SHP77 treated with DMSO at 0.1 percent for 48 hours (cell line): Measurements from ENCODE around the gene TSPAN3.

Source experiments
- DNase-seq: peaks from one replicate; lab custom pipeline; 2025; lab: John Stamatoyannopoulos, UW

The TSPAN3 gene

DNA sequence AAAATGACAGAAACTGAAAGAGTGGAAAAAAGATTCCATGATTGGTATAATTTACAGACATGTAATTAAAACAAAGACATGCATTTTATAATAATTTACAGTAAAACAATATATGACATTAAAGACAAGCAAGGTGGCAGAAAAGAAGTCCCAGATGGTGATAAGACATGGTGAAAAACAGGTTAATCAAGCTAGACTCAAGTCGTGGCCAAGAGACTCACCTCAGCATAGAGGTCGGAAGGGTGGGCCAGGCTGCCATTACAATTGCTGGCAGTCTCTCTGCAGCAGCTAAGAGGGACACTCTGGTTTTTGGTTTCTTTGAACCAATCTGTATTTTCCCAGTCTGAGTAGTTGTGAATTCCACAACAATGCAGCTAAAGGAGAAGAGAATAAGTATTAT, 18.4 kb downstream of the TSPAN3 start:
- no peak for DNase-seq

- no peak for DNase-seq
These were observed 22.6 kb downstream of the TSPAN3 start for GRCh38 chr15:77048135-77048876.

GRCh38 chr15:77046704-77047412, 24.1 kb downstream of the TSPAN3 start:
- DNase-seq: no peak

GRCh38 chr15:77045985-77046384, 24.9 kb downstream of the TSPAN3 start:
- DNase-seq: no peak

DNA sequence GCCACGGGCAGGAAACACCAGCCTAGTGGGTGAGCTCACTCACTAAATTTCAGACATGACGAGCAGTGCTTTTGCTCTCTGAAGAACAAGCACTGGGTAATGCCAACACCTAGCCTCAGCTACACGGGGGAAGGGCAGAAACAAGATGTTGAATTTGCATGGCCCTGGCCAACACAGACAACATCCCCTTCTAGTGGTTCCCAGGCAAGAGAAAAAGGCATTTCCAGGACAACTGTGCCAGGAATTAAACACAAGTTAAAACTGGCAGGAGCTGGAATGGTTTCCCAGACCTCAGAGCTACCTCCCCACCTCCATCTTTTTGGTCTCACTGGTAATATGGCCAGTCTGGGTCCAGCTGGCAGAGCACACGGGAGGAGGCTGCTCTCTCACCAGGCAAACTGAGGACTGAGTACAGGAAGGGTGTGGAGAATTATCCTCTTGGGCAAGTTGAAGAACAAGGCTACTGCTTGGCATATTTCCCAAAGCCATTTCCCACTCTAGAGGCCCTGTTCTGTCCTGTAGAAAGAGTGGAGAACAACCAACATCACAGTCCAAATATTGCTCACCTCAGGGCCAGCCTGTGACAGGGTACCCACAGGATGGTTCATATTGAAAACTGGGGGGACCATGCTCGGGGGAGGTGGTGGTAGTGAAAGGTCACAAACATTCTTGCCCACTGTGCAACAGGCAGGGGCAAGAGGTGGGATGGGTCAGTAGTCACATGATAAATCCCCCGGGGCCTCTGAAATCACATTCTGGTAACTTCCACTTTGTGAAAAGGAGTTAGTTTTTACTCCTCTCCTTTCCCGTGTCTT, 26.5 kb downstream of the TSPAN3 start:
- DNase-seq: no peak

GRCh38 chr15:77042955-77043920, 27.7 kb downstream of the TSPAN3 start:
- DNase-seq: no peak

GRCh38 chr15:77042245-77042919, 28.5 kb downstream of the TSPAN3 start:
- no peak for DNase-seq

GRCh38 chr15:77040673-77041072, 30.2 kb downstream of the TSPAN3 start:
- no peak for DNase-seq

- DNase-seq: no peak
These were observed 31.1 kb downstream of the TSPAN3 start for GRCh38 chr15:77039848-77040247.

DNA sequence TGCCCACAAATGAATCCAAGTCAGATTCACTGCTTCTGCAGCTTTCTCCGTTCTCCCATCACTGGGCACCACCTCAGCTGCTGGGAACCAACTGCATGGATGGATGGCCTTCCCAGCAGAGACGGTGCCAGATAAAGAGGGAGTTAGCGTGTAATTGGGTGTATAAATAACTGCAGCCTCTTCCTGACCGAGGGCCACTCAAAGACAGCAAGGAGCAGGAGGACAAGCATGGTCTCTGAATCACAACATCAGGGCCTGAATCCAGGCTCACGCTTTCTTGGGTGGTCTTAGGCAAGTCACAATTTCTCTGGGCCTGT, 31.7 kb downstream of the TSPAN3 start:
- no peak for DNase-seq

- DNase-seq: no peak
These were observed 32.3 kb downstream of the TSPAN3 start for GRCh38 chr15:77038312-77039216.

GRCh38 chr15:77037388-77038209, 33.3 kb downstream of the TSPAN3 start:
- DNase-seq: no peak

GRCh38 chr15:77036537-77037387, 34.1 kb downstream of the TSPAN3 start:
- DNase-seq: no peak

DNA sequence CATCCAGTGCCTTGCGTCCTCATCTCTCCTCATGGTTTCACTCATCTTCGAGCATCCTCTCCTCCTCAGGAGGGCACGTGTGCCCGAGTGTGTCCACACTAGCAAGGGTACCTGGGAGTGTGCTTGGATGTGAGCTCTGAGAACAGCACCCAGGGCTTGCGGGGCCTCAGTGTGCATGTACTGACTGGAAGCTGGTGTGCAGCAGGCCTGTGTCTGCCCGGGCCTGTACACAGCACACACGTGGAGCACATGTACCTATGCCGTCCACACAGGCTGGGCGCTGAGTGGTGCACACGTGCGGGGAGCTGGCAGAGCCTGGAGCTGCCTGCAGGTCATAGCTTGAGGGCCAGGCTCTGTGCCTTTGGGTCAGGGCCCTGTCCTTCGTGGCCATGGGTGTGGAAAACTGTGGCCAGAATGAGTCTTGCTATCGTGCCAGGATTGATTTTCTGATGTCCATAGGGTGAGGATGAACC, 34.9 kb downstream of the TSPAN3 start:
- no peak for DNase-seq

- DNase-seq: no peak
These were observed 35.3 kb downstream of the TSPAN3 start for GRCh38 chr15:77035584-77035983.

DNA sequence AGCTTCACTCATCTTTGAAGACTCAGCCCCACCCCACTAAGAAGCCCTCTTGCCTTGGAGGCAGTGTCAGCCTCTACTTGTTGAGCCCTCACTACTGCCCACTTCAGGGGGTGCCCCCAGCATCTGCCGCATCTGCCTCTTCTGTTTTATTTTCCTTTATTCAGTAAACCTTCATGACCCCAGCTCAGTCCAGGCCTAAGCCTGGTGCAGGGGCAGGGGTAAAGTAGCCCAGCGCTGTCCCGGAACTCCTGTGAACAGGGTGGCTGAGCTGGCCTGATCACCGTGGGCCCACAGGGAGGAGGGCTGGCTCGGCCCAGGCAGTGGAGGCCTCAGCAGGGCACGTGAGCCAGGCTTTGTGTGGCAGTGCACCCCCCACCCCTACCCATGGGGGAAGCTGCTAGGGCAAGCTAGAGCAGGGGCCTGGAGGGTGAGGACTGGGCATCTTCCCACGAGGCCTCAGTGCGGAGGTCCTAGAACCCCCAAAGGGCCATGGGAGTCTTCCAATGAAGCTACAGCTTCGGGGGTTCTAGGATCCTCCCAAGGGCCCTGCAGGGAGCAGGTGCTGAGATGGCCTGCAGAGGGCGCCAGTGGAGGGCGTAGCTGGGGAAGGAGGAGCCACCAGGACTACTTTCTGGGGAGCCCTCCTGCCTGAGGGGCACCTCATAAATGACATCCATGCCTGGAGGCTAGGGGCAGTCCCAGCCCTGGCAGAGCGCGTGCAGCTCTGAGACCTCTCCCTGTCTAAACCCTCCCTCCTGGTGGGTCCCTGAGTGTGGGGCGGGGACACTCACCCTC, 36.0 kb downstream of the TSPAN3 start:
- DNase-seq: no peak
